Suppressor macrophage treated with lipopolysaccharide for 4 hours (primary cell): ENCODE measurements around the gene PPM1J.
"Not testable (repeated sequence)": the region's sequence is repeated elsewhere in the genome, so short reads cannot be mapped to it uniquely, and the experiment has no call there.

Experiments
- DNase-seq: peaks from one replicate; pipeline ENCODE4 v3.0.0-alpha.2; 2020

Gene PPM1J

GRCh38 chr1:112715264-112716053, at the start of gene PPM1J:
PPM1J (minus strand) TSS chr1:112715332; CDS start chr1:112715301, 31 bp downstream.
- peak; percentile 99 for DNase-seq

GRCh38 chr1:112762541-112763500, 47.7 kb upstream of the PPM1J start:
- DNase-seq: no peak

- no peak for DNase-seq
Measured at GRCh38 chr1:112761714-112762480, 46.8 kb upstream of the PPM1J start.

GRCh38 chr1:112759228-112759627, 44.1 kb upstream of the PPM1J start:
- no peak for DNase-seq

GRCh38 chr1:112754116-112754628, 39.0 kb upstream of the PPM1J start:
- no peak for DNase-seq

- no peak for DNase-seq
Measured at GRCh38 chr1:112748396-112748795, 33.3 kb upstream of the PPM1J start.

- peak; percentile 37 for DNase-seq
Measured at GRCh38 chr1:112744009-112744578, 29.0 kb upstream of the PPM1J start.

- DNase-seq: peak; percentile 28
Measured at GRCh38 chr1:112743174-112744008, 28.3 kb upstream of the PPM1J start.

GRCh38 chr1:112737573-112737972, 22.4 kb upstream of the PPM1J start:
- DNase-seq: no peak

GRCh38 chr1:112735752-112736151, 20.6 kb upstream of the PPM1J start:
- DNase-seq: peak; percentile 87

GRCh38 chr1:112731451-112731850, 16.3 kb upstream of the PPM1J start:
- no peak for DNase-seq

- no peak for DNase-seq
Measured at GRCh38 chr1:112729909-112730308, 14.8 kb upstream of the PPM1J start.

- DNase-seq: not testable (repeated sequence)
Measured at GRCh38 chr1:112729011-112729410, 13.9 kb upstream of the PPM1J start.

GRCh38 chr1:112728306-112728971, 13.3 kb upstream of the PPM1J start:
- DNase-seq: not testable (repeated sequence)

- peak; percentile 39 for DNase-seq
Measured at GRCh38 chr1:112727716-112728115, 12.6 kb upstream of the PPM1J start.

GRCh38 chr1:112724240-112724639, 9.1 kb upstream of the PPM1J start:
- not testable (repeated sequence) for DNase-seq

- no peak for DNase-seq
Measured at GRCh38 chr1:112723511-112723839, 8.3 kb upstream of the PPM1J start.

GRCh38 chr1:112722601-112723510, 7.7 kb upstream of the PPM1J start:
- peak; percentile 74 for DNase-seq

GRCh38 chr1:112721966-112722524, 6.9 kb upstream of the PPM1J start:
- no peak for DNase-seq
